ENCODE data around the gene HDGFL2. TPM values are rescaled to one million over a fixed set of nuclear protein-coding genes. Genes with fewer than 3 reads are reported as not detected.

The HDGFL2 gene
- total RNA-seq, 1 experiment from 2014 or later: 65.9 TPM

- DNase-seq (ENCODE audit: low read depth): no peak
These were observed 25.8 kb downstream of the HDGFL2 start for GRCh38 chr19:4497770-4498389.

GRCh38 chr19:4498694-4499093 is 26.6 kb downstream of the HDGFL2 start:
- no peak for DNase-seq (ENCODE audit: low read depth)

GRCh38 chr19:4499318-4499717 is 27.2 kb downstream of the HDGFL2 start:
- no peak for DNase-seq (ENCODE audit: low read depth)

GRCh38 chr19:4499855-4500254 is 27.8 kb downstream of the HDGFL2 start:
- DNase-seq (ENCODE audit: low read depth): no peak

- no peak for DNase-seq (ENCODE audit: low read depth)
These were observed 28.9 kb downstream of the HDGFL2 start for GRCh38 chr19:4500841-4501591.

- no peak for DNase-seq (ENCODE audit: low read depth)
These were observed 29.6 kb downstream of the HDGFL2 start for GRCh38 chr19:4501691-4502090.

GRCh38 chr19:4502282-4503131 is 30.4 kb downstream of the HDGFL2 start:
- no peak for DNase-seq (ENCODE audit: low read depth)

- no peak for DNase-seq (ENCODE audit: low read depth)
These were observed 31.2 kb downstream of the HDGFL2 start for GRCh38 chr19:4503132-4503824.

- DNase-seq (ENCODE audit: low read depth): no peak
These were observed 31.7 kb downstream of the HDGFL2 start for GRCh38 chr19:4503825-4504170.

- DNase-seq (ENCODE audit: low read depth): peak; percentile 24
These were observed 32.2 kb downstream of the HDGFL2 start for GRCh38 chr19:4504297-4504701.

- DNase-seq (ENCODE audit: low read depth): peak; percentile 19
These were observed 32.9 kb downstream of the HDGFL2 start for GRCh38 chr19:4504891-4505569.

- no peak for DNase-seq (ENCODE audit: low read depth)
These were observed 33.7 kb downstream of the HDGFL2 start for GRCh38 chr19:4505570-4506448.

- peak; percentile 71 for DNase-seq (ENCODE audit: low read depth)
These were observed 34.5 kb downstream of the HDGFL2 start for GRCh38 chr19:4506449-4507149.

GRCh38 chr19:4507150-4507452 is 35.0 kb downstream of the HDGFL2 start:
- no peak for DNase-seq (ENCODE audit: low read depth)

GRCh38 chr19:4507804-4508203 is 35.7 kb downstream of the HDGFL2 start:
- DNase-seq (ENCODE audit: low read depth): no peak

GRCh38 chr19:4508698-4509097 is 36.6 kb downstream of the HDGFL2 start:
- no peak for DNase-seq (ENCODE audit: low read depth)

- DNase-seq (ENCODE audit: low read depth): no peak
These were observed 38.5 kb downstream of the HDGFL2 start for GRCh38 chr19:4510435-4511255.

- no peak for DNase-seq (ENCODE audit: low read depth)
These were observed 39.4 kb downstream of the HDGFL2 start for GRCh38 chr19:4511300-4512054.
